Stimulated activated effector memory CD8-positive, alpha-beta T cell treated with anti-CD3 and anti-CD28 coated beads, Interleukin-12 subunit alpha, Interleukin-12 subunit beta, amount 100 ng/mL, for 72 hours (primary cell): ENCODE measurements around the gene NOSTRIN.
"Not testable (repeated sequence)": the region's sequence is repeated elsewhere in the genome, so short reads cannot be mapped to it uniquely, and the experiment has no call there.

Experiments used
- ATAC-seq: fragments of 150-1000 bp; cut with Tn5 transposase; 2 replicates; pipeline ENCODE4 v1.10.0; 2021
- DNase-seq, 2 donors: peaks; one replicate each; pipeline ENCODE4 v3.0.0; 2021 to 2022; ENCODE audit warnings: low spot score in 2 of 2
- H3K27ac Mint-ChIP-seq: one replicate; pipeline ENCODE4 v1.8.0; 2022; ENCODE audit warnings: mild to moderate bottlenecking, mixed read lengths
- H3K36me3 Mint-ChIP-seq: one replicate; pipeline ENCODE4 v1.8.0; 2022; ENCODE audit warnings: mild to moderate bottlenecking, mixed read lengths
- H3K4me1 Mint-ChIP-seq: one replicate; pipeline ENCODE4 v1.8.0; 2022; ENCODE audit warnings: mixed read lengths
- H3K4me3 Mint-ChIP-seq: one replicate; pipeline ENCODE4 v1.8.0; 2022; ENCODE audit warnings: mild to moderate bottlenecking, mixed read lengths
- H3K9me3 Mint-ChIP-seq: one replicate; pipeline ENCODE4 v1.8.0; 2022; ENCODE audit warnings: mixed read lengths

Gene NOSTRIN

GRCh38 chr2:168801961-168802858, at the start of gene NOSTRIN:
Gene NOSTRIN (plus strand): TSS chr2:168802637. CDS start chr2:168802647, 10 bp downstream.
- Mint-ChIP-seq H3K36me3 (no peaks in the 10 kb centered on the region), H3K4me3 (no peak within 1 kb of the TSS), H3K9me3 (no peaks in the 10 kb centered on the region), H3K27ac (no peak within 1 kb of the TSS), H3K4me1 (no peaks in the 10 kb centered on the region)
- ATAC-seq (no peak), DNase-seq (no peak)

GRCh38 chr2:168753765-168754329, 48.6 kb upstream of the NOSTRIN start:
- Mint-ChIP-seq H3K4me3 (no peak overlapping the region), H3K4me1 (peaks cover 70% of the 10 kb centered on the region), H3K27ac (no peak overlapping the region), H3K9me3 (no peaks in the 10 kb centered on the region), H3K36me3 (no peaks in the 10 kb centered on the region)
- ATAC-seq (no peak), DNase-seq (no peak)

- Mint-ChIP-seq H3K27ac (peak overlapping the region; percentile 3), H3K36me3 (no peaks in the 10 kb centered on the region), H3K4me3 (no peak overlapping the region), H3K9me3 (no peaks in the 10 kb centered on the region), H3K4me1 (peaks cover 45% of the 10 kb centered on the region)
- DNase-seq (no peak), ATAC-seq (no peak)
These were observed 45.2 kb upstream of the NOSTRIN start for GRCh38 chr2:168757223-168757622.

- Mint-ChIP-seq H3K4me3 (no peak overlapping the region), H3K36me3 (no peaks in the 10 kb centered on the region), H3K4me1 (peaks cover 27% of the 10 kb centered on the region), H3K9me3 (no peaks in the 10 kb centered on the region), H3K27ac (no peak overlapping the region)
- DNase-seq, result no peak
- peak; percentile 78 for ATAC-seq
These were observed 43.2 kb upstream of the NOSTRIN start for GRCh38 chr2:168758970-168759820.

- H3K4me1 Mint-ChIP-seq, result no peaks in the 10 kb centered on the region
- no peak for DNase-seq
- H3K4me3 Mint-ChIP-seq, result no peak overlapping the region
- H3K27ac Mint-ChIP-seq, result no peak overlapping the region
- H3K9me3 Mint-ChIP-seq, result no peaks in the 10 kb centered on the region
- H3K36me3 Mint-ChIP-seq, result peaks cover 4% of the 10 kb centered on the region
- ATAC-seq, result no peak
These were observed 37.0 kb upstream of the NOSTRIN start for GRCh38 chr2:168765401-168765800.

GRCh38 chr2:168766600-168766999, 35.8 kb upstream of the NOSTRIN start:
- ATAC-seq, result no peak
- DNase-seq, result no peak
- H3K4me3 Mint-ChIP-seq, result no peak overlapping the region
- no peak overlapping the region for H3K27ac Mint-ChIP-seq
- H3K4me1 Mint-ChIP-seq, result no peaks in the 10 kb centered on the region
- peaks cover 4% of the 10 kb centered on the region for H3K36me3 Mint-ChIP-seq
- no peaks in the 10 kb centered on the region for H3K9me3 Mint-ChIP-seq

GRCh38 chr2:168767258-168767657, 35.2 kb upstream of the NOSTRIN start:
- Mint-ChIP-seq H3K4me3 (no peak overlapping the region), H3K9me3 (no peaks in the 10 kb centered on the region), H3K36me3 (peaks cover 4% of the 10 kb centered on the region), H3K4me1 (no peaks in the 10 kb centered on the region), H3K27ac (no peak overlapping the region)
- ATAC-seq (no peak), DNase-seq (no peak)

GRCh38 chr2:168768357-168768756, 34.1 kb upstream of the NOSTRIN start:
- H3K9me3 Mint-ChIP-seq, H3K4me1 Mint-ChIP-seq, H3K27ac Mint-ChIP-seq, ATAC-seq, H3K36me3 Mint-ChIP-seq, H3K4me3 Mint-ChIP-seq, DNase-seq: not testable (repeated sequence)

GRCh38 chr2:168770796-168771195, 31.6 kb upstream of the NOSTRIN start:
- no peak for ATAC-seq
- H3K27ac Mint-ChIP-seq, result no peak overlapping the region

GRCh38 chr2:168772704-168773103, 29.7 kb upstream of the NOSTRIN start:
- Mint-ChIP-seq H3K4me1 (no peaks in the 10 kb centered on the region), H3K36me3 (peaks cover 4% of the 10 kb centered on the region), H3K9me3 (no peaks in the 10 kb centered on the region), H3K27ac (no peak overlapping the region), H3K4me3 (no peak overlapping the region)
- DNase-seq, result no peak
- no peak for ATAC-seq

More at GRCh38 chr2:168770796-168771195, 31.6 kb upstream of the NOSTRIN start:
- no peaks in the 10 kb centered on the region for H3K9me3 Mint-ChIP-seq
- peaks cover 4% of the 10 kb centered on the region for H3K36me3 Mint-ChIP-seq
- H3K4me3 Mint-ChIP-seq, result no peak overlapping the region
- DNase-seq, result no peak
- H3K4me1 Mint-ChIP-seq, result no peaks in the 10 kb centered on the region

- H3K27ac Mint-ChIP-seq, result no peak overlapping the region
- ATAC-seq, result no peak
- H3K4me1 Mint-ChIP-seq, result no peaks in the 10 kb centered on the region
- H3K36me3 Mint-ChIP-seq, result peaks cover 4% of the 10 kb centered on the region
- no peak for DNase-seq
- no peak overlapping the region for H3K4me3 Mint-ChIP-seq
- H3K9me3 Mint-ChIP-seq, result no peaks in the 10 kb centered on the region
These were observed 29.3 kb upstream of the NOSTRIN start for GRCh38 chr2:168773128-168773527.

- Mint-ChIP-seq H3K36me3 (peaks cover 4% of the 10 kb centered on the region), H3K9me3 (no peaks in the 10 kb centered on the region), H3K4me1 (no peaks in the 10 kb centered on the region), H3K4me3 (no peak overlapping the region), H3K27ac (no peak overlapping the region)
- ATAC-seq (peak; percentile 72), DNase-seq (peak; percentile 22 to 72)
These were observed 28.5 kb upstream of the NOSTRIN start for GRCh38 chr2:168773719-168774521.

GRCh38 chr2:168775837-168776236, 26.6 kb upstream of the NOSTRIN start:
- Mint-ChIP-seq H3K27ac (no peak overlapping the region), H3K36me3 (no peaks in the 10 kb centered on the region), H3K4me1 (no peaks in the 10 kb centered on the region), H3K4me3 (no peak overlapping the region), H3K9me3 (no peaks in the 10 kb centered on the region)
- ATAC-seq (no peak), DNase-seq (no peak)

GRCh38 chr2:168780669-168781071, 21.8 kb upstream of the NOSTRIN start:
- Mint-ChIP-seq H3K9me3 (no peaks in the 10 kb centered on the region), H3K4me1 (peaks cover 5% of the 10 kb centered on the region), H3K4me3 (no peak overlapping the region), H3K36me3 (no peaks in the 10 kb centered on the region), H3K27ac (no peak overlapping the region)
- ATAC-seq, result no peak
- DNase-seq, result no peak
